Stimulated activated effector memory CD8-positive, alpha-beta T cell treated with anti-CD3 and anti-CD28 coated beads, Interleukin-12 subunit alpha, Interleukin-12 subunit beta, amount 100 ng/mL, for 72 hours (primary cell): ENCODE data around the gene PHACTR1.

ENCODE experiments used
- ATAC-seq: fragments of 150-1000 bp; cut with Tn5 transposase; 2 replicates; pipeline ENCODE4 v1.10.0; 2021
- DNase-seq, 2 donors: peaks; one replicate each; pipeline ENCODE4 v3.0.0; 2021 to 2022; ENCODE audit warnings: low spot score in 2 of 2
- H3K27ac Mint-ChIP-seq: one replicate; pipeline ENCODE4 v1.8.0; 2022; ENCODE audit warnings: mild to moderate bottlenecking, mixed read lengths
- H3K36me3 Mint-ChIP-seq: one replicate; pipeline ENCODE4 v1.8.0; 2022; ENCODE audit warnings: mild to moderate bottlenecking, mixed read lengths
- H3K4me1 Mint-ChIP-seq: one replicate; pipeline ENCODE4 v1.8.0; 2022; ENCODE audit warnings: mixed read lengths
- H3K4me3 Mint-ChIP-seq: one replicate; pipeline ENCODE4 v1.8.0; 2022; ENCODE audit warnings: mild to moderate bottlenecking, mixed read lengths
- H3K9me3 Mint-ChIP-seq: one replicate; pipeline ENCODE4 v1.8.0; 2022; ENCODE audit warnings: mixed read lengths

Gene PHACTR1

GRCh38 chr6:12716298-12716916 lies at the start of gene PHACTR1:
Gene PHACTR1 (plus strand): TSS chr6:12716767.
- H3K4me1 Mint-ChIP-seq = no peaks in the 10 kb centered on the region
- no peaks in the 10 kb centered on the region for H3K9me3 Mint-ChIP-seq

GRCh38 chr6:12666886-12667285 lies 49.7 kb upstream of the PHACTR1 start:
- ATAC-seq = no peak
- no peaks in the 10 kb centered on the region for H3K36me3 Mint-ChIP-seq
- H3K9me3 Mint-ChIP-seq = no peaks in the 10 kb centered on the region
- DNase-seq = no peak
- no peak overlapping the region for H3K4me3 Mint-ChIP-seq
- no peaks in the 10 kb centered on the region for H3K4me1 Mint-ChIP-seq
- no peak overlapping the region for H3K27ac Mint-ChIP-seq

More at GRCh38 chr6:12716298-12716916, at the start of gene PHACTR1:
- DNase-seq (no peak), ATAC-seq (no peak)
- Mint-ChIP-seq H3K27ac (no peak within 1 kb of the TSS), H3K36me3 (no peaks in the 10 kb centered on the region), H3K4me3 (no peak within 1 kb of the TSS)

- no peaks in the 10 kb centered on the region for H3K9me3 Mint-ChIP-seq
- DNase-seq (no peak), ATAC-seq (no peak)
- no peaks in the 10 kb centered on the region for H3K36me3 Mint-ChIP-seq
- no peak overlapping the region for H3K4me3 Mint-ChIP-seq
- no peak overlapping the region for H3K27ac Mint-ChIP-seq
- no peaks in the 10 kb centered on the region for H3K4me1 Mint-ChIP-seq
Measured at GRCh38 chr6:12675931-12676330, 40.6 kb upstream of the PHACTR1 start.

- DNase-seq = no peak
- ATAC-seq = no peak
- Mint-ChIP-seq H3K36me3 (no peaks in the 10 kb centered on the region), H3K4me3 (no peak overlapping the region), H3K27ac (no peak overlapping the region), H3K9me3 (no peaks in the 10 kb centered on the region), H3K4me1 (no peaks in the 10 kb centered on the region)
Measured at GRCh38 chr6:12679341-12679740, 37.2 kb upstream of the PHACTR1 start.

GRCh38 chr6:12693122-12693521 lies 23.4 kb upstream of the PHACTR1 start:
- H3K4me3 Mint-ChIP-seq = no peak overlapping the region
- no peaks in the 10 kb centered on the region for H3K36me3 Mint-ChIP-seq
- no peaks in the 10 kb centered on the region for H3K4me1 Mint-ChIP-seq
- DNase-seq (no peak), ATAC-seq (no peak)
- no peak overlapping the region for H3K27ac Mint-ChIP-seq
- peaks cover 4% of the 10 kb centered on the region for H3K9me3 Mint-ChIP-seq

GRCh38 chr6:12698298-12698697 lies 18.3 kb upstream of the PHACTR1 start:
- no peak for DNase-seq
- no peak for ATAC-seq
- Mint-ChIP-seq H3K4me3 (no peak overlapping the region), H3K27ac (no peak overlapping the region), H3K36me3 (no peaks in the 10 kb centered on the region), H3K4me1 (no peaks in the 10 kb centered on the region), H3K9me3 (peaks cover 6% of the 10 kb centered on the region)

GRCh38 chr6:12704946-12705345 lies 11.6 kb upstream of the PHACTR1 start:
- H3K27ac Mint-ChIP-seq = no peak overlapping the region

GRCh38 chr6:12709116-12709515 lies 7.5 kb upstream of the PHACTR1 start:
- DNase-seq = no peak

More at GRCh38 chr6:12704946-12705345, 11.6 kb upstream of the PHACTR1 start:
- DNase-seq (no peak), ATAC-seq (no peak)
- Mint-ChIP-seq H3K4me3 (no peak overlapping the region), H3K9me3 (peaks cover 2% of the 10 kb centered on the region), H3K4me1 (no peaks in the 10 kb centered on the region), H3K36me3 (no peaks in the 10 kb centered on the region)

GRCh38 chr6:12709556-12710232 lies 6.9 kb upstream of the PHACTR1 start:
- H3K4me3 Mint-ChIP-seq = no peak overlapping the region
- no peak for DNase-seq
- H3K9me3 Mint-ChIP-seq = no peaks in the 10 kb centered on the region
- no peaks in the 10 kb centered on the region for H3K4me1 Mint-ChIP-seq
- no peak overlapping the region for H3K27ac Mint-ChIP-seq
- no peaks in the 10 kb centered on the region for H3K36me3 Mint-ChIP-seq
- no peak for ATAC-seq

More at GRCh38 chr6:12709116-12709515, 7.5 kb upstream of the PHACTR1 start:
- no peaks in the 10 kb centered on the region for H3K4me1 Mint-ChIP-seq
- H3K9me3 Mint-ChIP-seq = no peaks in the 10 kb centered on the region
- no peak overlapping the region for H3K27ac Mint-ChIP-seq
- H3K4me3 Mint-ChIP-seq = no peak overlapping the region
- ATAC-seq = peak; percentile 28
- H3K36me3 Mint-ChIP-seq = no peaks in the 10 kb centered on the region

- ATAC-seq = no peak
- Mint-ChIP-seq H3K4me3 (no peak overlapping the region), H3K9me3 (no peaks in the 10 kb centered on the region), H3K27ac (no peak overlapping the region), H3K36me3 (no peaks in the 10 kb centered on the region), H3K4me1 (no peaks in the 10 kb centered on the region)
- no peak for DNase-seq
Measured at GRCh38 chr6:12710921-12711320, 5.6 kb upstream of the PHACTR1 start.

GRCh38 chr6:12714022-12714421 lies 2.5 kb upstream of the PHACTR1 start:
- Mint-ChIP-seq H3K9me3 (no peaks in the 10 kb centered on the region), H3K4me3 (no peak overlapping the region), H3K27ac (no peak overlapping the region), H3K36me3 (no peaks in the 10 kb centered on the region), H3K4me1 (no peaks in the 10 kb centered on the region)
- no peak for ATAC-seq
- no peak for DNase-seq

- no peaks in the 10 kb centered on the region for H3K4me1 Mint-ChIP-seq
- no peak for DNase-seq
Measured at GRCh38 chr6:12715437-12715836, 1.1 kb upstream of the PHACTR1 start.

GRCh38 chr6:12717356-12717755 lies 789 bp downstream of the PHACTR1 start:
- H3K4me1 Mint-ChIP-seq = no peaks in the 10 kb centered on the region
- DNase-seq (no peak), ATAC-seq (no peak)
- H3K27ac Mint-ChIP-seq = no peak overlapping the region
- H3K36me3 Mint-ChIP-seq = no peaks in the 10 kb centered on the region
- no peaks in the 10 kb centered on the region for H3K9me3 Mint-ChIP-seq
- no peak overlapping the region for H3K4me3 Mint-ChIP-seq

More at GRCh38 chr6:12715437-12715836, 1.1 kb upstream of the PHACTR1 start:
- Mint-ChIP-seq H3K27ac (no peak overlapping the region), H3K9me3 (no peaks in the 10 kb centered on the region), H3K4me3 (no peak overlapping the region), H3K36me3 (no peaks in the 10 kb centered on the region)
- no peak for ATAC-seq

- no peaks in the 10 kb centered on the region for H3K9me3 Mint-ChIP-seq
- no peak overlapping the region for H3K4me3 Mint-ChIP-seq
- DNase-seq (no peak), ATAC-seq (no peak)
- H3K4me1 Mint-ChIP-seq = no peaks in the 10 kb centered on the region
- H3K27ac Mint-ChIP-seq = no peak overlapping the region
- H3K36me3 Mint-ChIP-seq = no peaks in the 10 kb centered on the region
Measured at GRCh38 chr6:12718015-12718414, 1.4 kb downstream of the PHACTR1 start.

GRCh38 chr6:12719017-12719416 lies 2.5 kb downstream of the PHACTR1 start:
- Mint-ChIP-seq H3K36me3 (no peaks in the 10 kb centered on the region), H3K4me1 (no peaks in the 10 kb centered on the region), H3K4me3 (no peak overlapping the region), H3K27ac (no peak overlapping the region), H3K9me3 (no peaks in the 10 kb centered on the region)
- DNase-seq = no peak
- no peak for ATAC-seq

- no peaks in the 10 kb centered on the region for H3K36me3 Mint-ChIP-seq
- H3K27ac Mint-ChIP-seq = no peak overlapping the region
Measured at GRCh38 chr6:12720310-12720709, 3.7 kb downstream of the PHACTR1 start.

More at GRCh38 chr6:12720310-12720709, 3.7 kb downstream of the PHACTR1 start:
- Mint-ChIP-seq H3K9me3 (no peaks in the 10 kb centered on the region), H3K4me1 (no peaks in the 10 kb centered on the region), H3K4me3 (no peak overlapping the region)
- ATAC-seq (no peak), DNase-seq (no peak)
